AG08396 (cell line): Measurements from ENCODE around the gene POU2AF2.
"Not testable (repeated sequence)": the region's sequence is repeated elsewhere in the genome, so short reads cannot be mapped to it uniquely, and the experiment has no call there.

Source experiments
- DNase-seq: peaks from one replicate; pipeline ENCODE4 v3.0.0; 2012; ENCODE audit warnings: low spot score, mixed read lengths

The POU2AF2 gene

GRCh38 chr11:111259896-111260295 is 14.4 kb downstream of the POU2AF2 start:
- no peak for DNase-seq

DNA sequence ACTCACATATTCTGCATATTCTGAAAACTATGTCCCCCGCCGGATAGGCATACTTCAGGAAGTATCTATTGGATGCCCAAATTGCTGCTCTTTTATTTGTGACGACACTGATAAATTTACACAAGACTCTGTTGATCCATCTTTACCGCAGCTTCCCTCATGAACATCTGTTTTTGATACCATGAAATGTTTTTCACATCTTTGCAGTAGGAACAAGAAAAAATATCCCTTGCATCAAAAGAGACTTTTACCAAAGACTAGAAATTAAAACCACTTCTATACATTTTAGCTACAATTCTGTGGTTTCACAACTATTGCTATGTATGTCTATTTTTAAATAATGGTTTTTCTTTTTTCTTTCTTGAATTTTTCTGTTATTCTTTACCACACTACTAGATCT is 15.3 kb downstream of the POU2AF2 start:
- no peak for DNase-seq

DNA sequence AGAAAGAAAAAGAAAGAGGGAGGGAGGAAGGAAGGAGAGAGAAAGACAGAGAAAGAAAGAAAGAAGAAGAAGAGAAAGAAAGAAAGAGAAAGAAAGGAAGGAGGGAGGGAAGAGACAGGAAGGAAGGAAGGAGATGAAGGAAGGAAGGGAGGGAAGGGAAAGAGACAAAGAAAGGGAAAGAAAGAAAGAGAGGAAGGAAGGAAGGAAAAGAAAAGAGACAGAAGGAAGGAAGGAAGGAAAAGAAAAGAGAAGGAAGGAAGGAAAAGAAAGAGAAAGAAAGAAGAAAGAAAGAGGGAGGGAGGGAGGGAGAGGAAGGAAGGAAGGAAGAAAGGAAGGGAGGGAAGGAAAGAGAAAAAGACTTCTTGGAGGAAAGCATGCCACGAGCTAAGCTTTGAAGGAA is 19.1 kb downstream of the POU2AF2 start:
- DNase-seq = no peak

DNA sequence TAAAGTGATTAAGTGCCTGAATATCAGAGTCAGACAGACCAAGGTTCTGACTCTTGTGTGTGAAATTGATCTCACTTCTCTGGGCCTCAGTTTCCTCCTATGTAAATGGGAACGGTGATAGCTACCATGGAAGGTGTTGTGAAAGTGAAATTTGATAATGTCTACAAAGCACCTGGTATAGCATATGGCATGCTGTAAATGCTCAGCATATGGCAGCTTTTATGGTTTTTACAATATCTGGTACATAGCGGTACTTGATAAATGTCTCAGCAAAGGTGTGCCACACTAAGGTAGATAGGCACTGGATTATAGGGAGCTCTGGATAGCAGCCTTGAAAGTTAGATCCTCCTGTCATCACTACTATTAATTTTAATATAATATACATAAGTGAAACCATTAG is 19.9 kb downstream of the POU2AF2 start:
- no peak for DNase-seq

- not testable (repeated sequence) for DNase-seq
Measured at GRCh38 chr11:111268303-111268702, 22.8 kb downstream of the POU2AF2 start.

DNA sequence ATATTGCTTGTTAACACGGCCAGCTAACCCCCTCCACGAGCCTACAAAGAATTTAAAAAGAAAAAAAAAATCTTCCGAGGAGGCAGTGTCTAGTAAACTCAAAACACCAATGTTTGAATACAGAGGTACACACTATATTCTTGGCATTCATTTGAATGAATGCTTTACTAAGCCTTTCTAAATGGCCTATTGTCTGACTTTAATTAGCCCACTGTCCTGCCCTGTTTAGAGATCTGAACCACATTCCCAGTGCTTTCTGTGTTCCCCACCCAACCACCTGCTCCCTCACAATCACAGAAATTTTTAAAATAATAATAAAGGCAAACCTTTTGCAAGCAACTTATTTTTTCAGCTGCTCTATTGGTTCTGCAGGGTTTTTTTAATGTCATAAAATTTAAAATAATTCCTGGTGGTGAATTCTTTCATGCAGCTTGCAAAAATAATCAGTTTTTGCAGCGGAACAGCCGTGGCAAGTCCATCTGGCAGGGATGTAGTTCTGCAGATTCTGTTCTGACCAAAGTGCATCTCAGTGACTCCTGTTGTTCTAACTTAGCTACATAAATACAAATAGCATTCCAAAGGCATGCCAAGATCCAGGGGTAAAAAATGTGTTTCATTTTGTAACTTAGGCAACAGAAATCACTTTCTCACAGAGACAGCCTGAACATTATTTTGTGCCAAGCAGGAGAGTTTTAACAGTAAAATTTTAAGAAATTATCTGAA is 23.8 kb downstream of the POU2AF2 start:
- DNase-seq = no peak

DNA sequence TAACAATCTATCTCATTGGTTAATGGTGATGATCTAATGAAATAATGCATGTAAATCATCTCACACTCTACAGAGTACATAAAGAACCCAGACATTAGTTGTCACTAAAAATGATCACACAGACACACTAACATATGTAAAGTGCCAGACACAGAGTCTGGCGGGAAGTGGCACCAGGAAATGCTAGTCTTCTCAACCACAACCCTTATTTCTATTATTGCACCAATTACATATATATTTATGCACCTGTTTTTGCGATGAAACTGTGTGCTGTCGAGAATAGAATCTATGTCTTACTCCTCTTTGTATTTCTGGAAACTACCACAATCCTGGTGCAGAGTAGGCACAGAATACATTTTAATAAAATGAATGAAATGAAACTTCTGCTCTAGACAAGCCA is 26.9 kb downstream of the POU2AF2 start:
- DNase-seq = no peak

DNA sequence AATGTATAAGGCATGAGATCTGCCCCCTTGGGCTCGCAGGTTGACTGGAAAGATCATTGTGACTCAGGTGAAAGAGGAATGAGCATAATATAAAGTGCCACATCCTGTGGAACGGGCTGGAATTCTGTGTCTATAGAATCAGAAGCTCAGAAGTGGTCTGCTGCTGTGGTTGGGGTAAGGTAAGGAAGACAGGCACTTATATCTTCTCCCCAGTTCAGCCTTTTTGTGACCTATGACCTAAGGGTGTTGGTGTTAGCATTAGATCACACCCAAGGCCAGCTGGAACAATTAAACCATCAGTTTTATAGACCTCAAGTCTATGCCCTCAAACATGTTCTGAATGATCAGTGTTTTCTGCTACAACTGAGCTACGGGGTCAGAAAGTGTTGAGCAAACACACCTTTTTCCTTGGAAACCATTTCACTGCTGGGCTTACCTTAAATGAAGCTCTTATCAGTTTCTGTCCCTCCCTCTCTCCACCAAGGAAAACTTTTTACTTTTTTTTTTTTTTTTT is 37.1 kb downstream of the POU2AF2 start:
- no peak for DNase-seq

- no peak for DNase-seq
Measured at GRCh38 chr11:111283945-111284481, 38.5 kb downstream of the POU2AF2 start.

DNA sequence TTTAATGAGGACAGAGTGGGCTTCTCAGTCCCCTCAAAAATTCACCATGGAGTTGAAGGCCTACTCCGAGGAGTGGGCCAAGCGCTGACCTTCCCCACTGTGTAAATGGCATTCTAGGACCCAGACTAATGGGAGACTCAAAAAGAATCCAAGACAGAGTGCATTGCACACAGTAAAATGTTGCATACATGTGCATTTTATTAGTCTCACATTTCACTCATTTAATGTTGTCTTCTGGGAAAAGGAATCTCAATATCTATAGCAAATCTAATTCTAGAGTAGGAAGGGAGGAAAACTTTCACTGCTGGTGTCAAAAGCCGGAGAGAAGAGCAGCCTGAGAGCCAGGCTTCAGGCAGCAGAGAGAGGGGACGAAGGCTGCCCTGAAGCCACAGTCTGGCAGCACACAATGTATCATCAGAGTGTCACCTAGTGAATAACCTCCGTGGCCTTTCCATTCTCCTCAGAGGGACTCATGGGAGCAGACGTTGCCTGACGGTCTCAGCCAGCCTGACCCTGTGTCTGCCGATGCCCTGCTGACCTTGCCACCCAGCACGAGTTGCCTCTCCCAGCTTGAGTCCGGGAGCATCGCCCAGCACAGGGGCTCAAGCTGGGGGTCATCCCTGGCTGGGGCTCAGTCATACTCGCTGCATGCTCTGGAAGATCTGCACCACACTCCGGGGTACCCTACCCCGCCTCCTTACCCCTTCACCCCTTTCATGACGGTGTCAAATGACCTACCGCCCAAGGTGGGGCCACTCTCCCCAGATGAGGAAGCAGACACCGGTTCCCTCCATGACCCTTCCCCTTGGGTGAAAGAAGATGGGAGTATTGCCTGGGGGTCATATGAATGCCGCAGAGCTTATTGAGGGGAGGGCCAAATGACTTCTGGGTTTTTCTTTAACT is 39.9 kb downstream of the POU2AF2 start:
- DNase-seq = no peak

DNA sequence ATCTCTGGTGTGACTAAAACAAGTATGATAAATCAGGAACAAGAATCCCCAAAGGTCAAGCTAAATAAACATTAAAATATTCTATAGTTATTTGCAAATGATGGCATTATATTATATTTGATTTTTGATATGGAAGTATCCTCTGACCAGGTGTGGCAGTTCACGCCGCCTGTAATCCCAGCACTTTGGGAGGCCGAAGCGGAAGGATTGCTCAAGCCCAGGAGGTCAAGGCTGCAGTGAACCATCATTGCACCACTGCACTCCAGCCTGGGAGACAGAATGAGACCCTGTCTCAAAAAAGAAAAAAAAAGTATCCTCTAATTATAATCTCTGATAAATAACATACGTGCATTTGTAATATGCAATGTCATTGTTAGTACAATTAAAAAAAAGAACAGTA is 46.2 kb downstream of the POU2AF2 start:
- no peak for DNase-seq

DNA sequence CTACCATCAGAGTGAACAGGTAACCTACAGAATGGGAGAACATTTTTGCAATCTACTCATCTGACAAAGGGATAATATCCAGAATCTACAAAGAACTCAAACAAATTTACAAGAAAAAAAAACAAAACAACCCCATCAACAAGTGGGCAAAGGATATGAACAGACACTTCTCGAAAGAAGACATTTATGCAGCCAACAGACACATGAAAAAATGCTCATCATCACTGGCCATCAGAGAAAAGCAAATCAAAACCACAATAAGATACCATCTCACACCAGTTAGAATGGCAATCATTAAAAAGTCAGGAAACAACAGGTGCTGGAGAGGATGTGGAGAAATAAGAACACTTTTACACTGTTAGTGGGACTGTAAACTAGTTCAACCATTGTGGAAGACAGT is 46.9 kb downstream of the POU2AF2 start:
- not testable (repeated sequence) for DNase-seq

- DNase-seq = no peak
Measured at GRCh38 chr11:111296196-111296595, 50.7 kb downstream of the POU2AF2 start.

GRCh38 chr11:111297696-111298095 is 52.2 kb downstream of the POU2AF2 start:
- no peak for DNase-seq

- DNase-seq = no peak
Measured at GRCh38 chr11:111298413-111299100, 53.0 kb downstream of the POU2AF2 start, which contains the start of gene POU2AF3. TSS of gene POU2AF3 (plus strand) at chr11:111298546. CDS start at chr11:111298582, 36 bp downstream.

DNA sequence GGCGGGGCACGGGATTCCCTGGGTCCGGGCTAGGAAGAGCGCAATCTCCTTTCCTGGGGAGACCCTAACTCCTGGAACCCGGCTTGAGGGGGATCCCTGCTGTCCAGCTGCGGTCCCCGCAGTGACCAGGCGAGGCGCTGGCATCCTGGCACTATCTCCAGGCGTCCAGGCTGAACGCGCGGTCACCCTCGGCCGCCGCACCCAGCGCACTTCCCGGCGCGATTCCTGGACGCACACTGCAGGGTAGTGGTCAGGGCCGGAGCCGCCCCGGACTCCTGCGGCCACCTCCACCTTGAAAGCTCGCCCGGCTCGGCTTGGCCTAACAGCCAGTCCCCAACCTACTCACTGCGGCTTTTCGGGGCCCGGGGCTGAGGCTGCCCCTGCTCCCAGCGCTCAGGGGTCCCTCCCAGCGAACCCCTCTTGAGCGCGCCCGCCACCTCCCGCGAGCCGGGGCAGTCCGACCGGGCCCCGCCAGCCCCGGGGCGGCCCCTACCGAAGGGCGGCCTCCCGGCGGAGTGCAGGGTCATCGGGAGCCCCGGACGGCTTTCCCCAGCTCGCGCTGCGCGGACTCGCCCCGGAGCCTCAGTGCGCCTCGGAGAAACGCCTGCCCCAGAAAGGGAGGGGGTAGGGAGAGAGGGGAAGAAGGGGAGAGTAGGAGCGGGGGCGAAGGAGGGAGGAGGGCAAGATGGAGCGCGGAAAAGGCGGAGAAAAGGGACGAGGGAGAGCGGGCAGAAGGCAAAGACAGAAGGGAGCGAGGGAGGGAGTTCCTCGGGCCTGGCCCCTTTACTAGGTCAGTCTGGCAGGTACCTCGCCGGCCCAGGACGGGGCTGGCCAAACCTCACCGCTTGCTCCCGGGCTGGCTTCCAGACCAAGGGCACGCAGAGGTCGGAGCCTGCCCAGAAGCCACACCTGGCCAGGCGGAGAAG is 53.8 kb downstream of the POU2AF2 start:
- DNase-seq = peak; percentile 74

- DNase-seq = no peak
Measured at GRCh38 chr11:111300569-111300968, 55.0 kb downstream of the POU2AF2 start.

DNA sequence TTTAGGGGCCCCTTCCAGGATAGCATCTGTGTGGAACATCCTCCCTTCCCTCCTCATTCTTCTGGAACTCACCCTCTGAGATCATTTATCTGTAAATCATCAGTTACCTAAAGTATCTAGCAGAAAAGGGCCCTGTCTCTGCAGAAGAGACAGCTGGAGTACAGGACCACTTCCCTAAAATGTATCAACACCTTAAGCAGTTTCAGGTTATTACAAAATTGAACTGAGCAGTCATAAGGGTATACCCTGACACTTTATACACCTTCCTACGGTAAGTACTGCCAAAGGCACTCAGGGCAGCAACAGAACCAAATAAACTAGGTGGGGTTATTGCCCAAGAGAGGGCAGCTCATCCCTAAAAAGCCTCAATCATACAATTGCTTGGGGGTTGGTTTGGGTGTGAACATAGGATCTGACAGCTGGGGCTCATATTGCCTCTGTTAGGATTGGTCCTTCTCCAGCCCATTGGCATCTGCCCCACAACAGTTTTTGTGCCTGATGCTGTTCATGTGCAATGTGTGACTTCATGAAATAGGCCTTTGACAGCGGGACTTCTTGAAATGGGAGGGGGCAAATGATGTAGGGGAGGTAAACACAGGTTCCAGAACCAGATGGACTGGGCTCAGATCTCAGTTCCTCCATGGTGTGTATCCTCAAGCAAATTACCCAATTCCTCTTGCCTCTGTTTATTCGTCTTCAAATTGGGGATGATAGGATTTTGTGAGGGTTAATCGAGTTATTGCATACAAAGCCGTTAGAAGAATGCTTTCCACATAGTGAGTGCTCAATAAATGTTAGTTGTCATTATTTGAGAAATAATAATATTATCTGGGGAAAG is 55.7 kb downstream of the POU2AF2 start:
- DNase-seq = no peak

GRCh38 chr11:111301842-111302118 is 56.3 kb downstream of the POU2AF2 start:
- DNase-seq = no peak

DNA sequence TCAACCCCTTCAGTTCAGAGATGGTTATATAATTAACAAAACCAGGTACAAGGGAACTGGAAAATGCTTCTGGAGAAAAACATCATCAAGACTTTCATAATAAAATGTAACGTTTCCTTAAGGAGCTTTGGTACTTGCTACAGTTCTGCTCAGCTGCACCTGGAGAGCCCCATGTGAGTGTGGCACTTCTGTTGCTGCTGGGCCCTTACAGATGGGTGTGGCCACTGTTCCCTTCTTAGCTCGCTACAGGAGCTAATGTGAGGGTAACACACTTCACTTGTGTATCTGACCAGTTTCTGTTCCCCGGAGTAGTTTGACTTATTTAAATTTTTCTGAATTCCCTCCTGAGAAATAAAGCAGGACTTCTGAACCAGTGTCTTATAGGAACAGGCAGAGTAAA is 56.8 kb downstream of the POU2AF2 start:
- no peak for DNase-seq
